ENCODE data around the gene OR4X1.

DNA sequence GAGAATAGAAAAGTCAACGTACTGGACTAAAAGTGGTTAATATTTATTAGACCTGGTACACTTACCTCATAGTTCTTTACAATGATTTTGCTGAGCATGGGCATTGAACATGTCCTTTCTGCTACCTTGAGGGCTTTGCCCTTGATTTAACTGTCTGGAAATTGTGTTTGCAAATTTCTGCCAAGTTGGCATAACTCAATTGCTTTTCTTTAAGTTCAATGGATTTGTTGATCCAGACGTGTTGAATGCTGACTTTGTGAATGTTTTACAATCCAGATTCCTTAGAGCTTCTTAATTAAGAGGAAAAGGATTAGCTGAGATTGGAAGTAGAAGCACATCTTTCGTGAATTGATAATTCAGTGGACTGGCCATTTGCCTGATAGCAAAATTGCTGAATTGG, 25.9 kb upstream of the OR4X1 start:
- no peak for TF ChIP-seq POLR2A (IDR thresholded peaks at IDR 0.05)
- TF ChIP-seq, protein P1, sequence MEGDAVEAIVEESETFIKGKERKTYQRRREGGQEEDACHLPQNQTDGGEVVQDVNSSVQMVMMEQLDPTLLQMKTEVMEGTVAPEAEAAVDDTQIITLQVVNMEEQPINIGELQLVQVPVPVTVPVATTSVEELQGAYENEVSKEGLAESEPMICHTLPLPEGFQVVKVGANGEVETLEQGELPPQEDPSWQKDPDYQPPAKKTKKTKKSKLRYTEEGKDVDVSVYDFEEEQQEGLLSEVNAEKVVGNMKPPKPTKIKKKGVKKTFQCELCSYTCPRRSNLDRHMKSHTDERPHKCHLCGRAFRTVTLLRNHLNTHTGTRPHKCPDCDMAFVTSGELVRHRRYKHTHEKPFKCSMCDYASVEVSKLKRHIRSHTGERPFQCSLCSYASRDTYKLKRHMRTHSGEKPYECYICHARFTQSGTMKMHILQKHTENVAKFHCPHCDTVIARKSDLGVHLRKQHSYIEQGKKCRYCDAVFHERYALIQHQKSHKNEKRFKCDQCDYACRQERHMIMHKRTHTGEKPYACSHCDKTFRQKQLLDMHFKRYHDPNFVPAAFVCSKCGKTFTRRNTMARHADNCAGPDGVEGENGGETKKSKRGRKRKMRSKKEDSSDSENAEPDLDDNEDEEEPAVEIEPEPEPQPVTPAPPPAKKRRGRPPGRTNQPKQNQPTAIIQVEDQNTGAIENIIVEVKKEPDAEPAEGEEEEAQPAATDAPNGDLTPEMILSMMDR (IDR thresholded peaks at IDR 0.05) = no peak
- no peak for TF ChIP-seq POLR2AphosphoS5 (IDR thresholded peaks at IDR 0.05)
